ENCODE results near the gene ORC4.

Gene ORC4

GRCh38 chr2:148058641-148059040, 38.1 kb upstream of the ORC4 start:
- H3K27ac ChIP-seq: no peak overlapping the region
- no peak overlapping the region for H2AFZ ChIP-seq (ENCODE audit: low read depth)
- TF ChIP-seq, protein P1, sequence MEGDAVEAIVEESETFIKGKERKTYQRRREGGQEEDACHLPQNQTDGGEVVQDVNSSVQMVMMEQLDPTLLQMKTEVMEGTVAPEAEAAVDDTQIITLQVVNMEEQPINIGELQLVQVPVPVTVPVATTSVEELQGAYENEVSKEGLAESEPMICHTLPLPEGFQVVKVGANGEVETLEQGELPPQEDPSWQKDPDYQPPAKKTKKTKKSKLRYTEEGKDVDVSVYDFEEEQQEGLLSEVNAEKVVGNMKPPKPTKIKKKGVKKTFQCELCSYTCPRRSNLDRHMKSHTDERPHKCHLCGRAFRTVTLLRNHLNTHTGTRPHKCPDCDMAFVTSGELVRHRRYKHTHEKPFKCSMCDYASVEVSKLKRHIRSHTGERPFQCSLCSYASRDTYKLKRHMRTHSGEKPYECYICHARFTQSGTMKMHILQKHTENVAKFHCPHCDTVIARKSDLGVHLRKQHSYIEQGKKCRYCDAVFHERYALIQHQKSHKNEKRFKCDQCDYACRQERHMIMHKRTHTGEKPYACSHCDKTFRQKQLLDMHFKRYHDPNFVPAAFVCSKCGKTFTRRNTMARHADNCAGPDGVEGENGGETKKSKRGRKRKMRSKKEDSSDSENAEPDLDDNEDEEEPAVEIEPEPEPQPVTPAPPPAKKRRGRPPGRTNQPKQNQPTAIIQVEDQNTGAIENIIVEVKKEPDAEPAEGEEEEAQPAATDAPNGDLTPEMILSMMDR (conservative IDR thresholded peaks at IDR 0.05; ENCODE audit: low read depth, low read length): no peak
- H4K20me1 ChIP-seq (ENCODE audit: insufficient read depth): no peaks in the 10 kb centered on the region
- H3K36me3 ChIP-seq (ENCODE audit: insufficient read depth): no peaks in the 10 kb centered on the region
- H3K4me2 ChIP-seq: no peak overlapping the region
- H3K4me3 ChIP-seq (IDR thresholded peaks at IDR 0.05; ENCODE audit: insufficient read depth, low read depth, low read length): no peak overlapping the region
- H3K27me3 ChIP-seq (ENCODE audit: insufficient read depth, low read depth): no peaks in the 10 kb centered on the region
- no peaks in the 10 kb centered on the region for H3K4me1 ChIP-seq (ENCODE audit: low read depth, poor library complexity, severe bottlenecking)
- H3K79me2 ChIP-seq (ENCODE audit: insufficient read depth, low read depth): no peaks in the 10 kb centered on the region
- H3K9ac ChIP-seq: no peak overlapping the region

DNA sequence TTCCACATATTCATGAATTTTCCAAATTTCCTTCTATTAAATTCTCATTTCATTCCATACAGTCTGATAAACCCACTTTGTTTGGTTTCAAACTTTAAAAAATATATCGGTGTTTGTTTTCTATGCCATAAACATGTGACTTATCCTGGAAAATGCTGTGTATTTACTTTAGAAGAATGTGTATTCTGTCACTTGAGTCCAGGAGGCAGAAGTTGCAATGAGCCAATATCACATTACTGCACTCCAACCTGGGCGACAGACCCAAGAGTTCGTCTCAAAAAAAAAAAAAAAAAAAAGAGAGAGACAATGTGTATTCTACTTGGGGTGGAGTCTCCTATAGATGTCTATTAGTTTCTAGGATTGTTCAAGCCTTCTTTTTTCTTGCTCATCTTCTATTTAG, 32.1 kb upstream of the ORC4 start:
- Histone ChIP-seq H3K27me3 (ENCODE audit: insufficient read depth, low read depth) (no peaks in the 10 kb centered on the region), H3K9ac (no peak overlapping the region), H3K4me2 (no peak overlapping the region), H3K4me1 (ENCODE audit: low read depth, poor library complexity, severe bottlenecking) (peaks cover 14% of the 10 kb centered on the region), H3K27ac (no peak overlapping the region), H3K4me3 (IDR thresholded peaks at IDR 0.05; ENCODE audit: insufficient read depth, low read depth, low read length) (no peak overlapping the region), H2AFZ (ENCODE audit: low read depth) (no peak overlapping the region), H3K36me3 (ENCODE audit: insufficient read depth) (no peaks in the 10 kb centered on the region), H3K79me2 (ENCODE audit: insufficient read depth, low read depth) (no peaks in the 10 kb centered on the region), H4K20me1 (ENCODE audit: insufficient read depth) (no peaks in the 10 kb centered on the region)
- TF ChIP-seq, protein P1 (conservative IDR thresholded peaks at IDR 0.05; ENCODE audit: low read depth, low read length): no peak

GRCh38 chr2:148049284-148049683, 28.7 kb upstream of the ORC4 start:
- H3K36me3 ChIP-seq (ENCODE audit: insufficient read depth): no peaks in the 10 kb centered on the region
- H3K9ac ChIP-seq: no peak overlapping the region
- H4K20me1 ChIP-seq (ENCODE audit: insufficient read depth): no peaks in the 10 kb centered on the region
- H3K27me3 ChIP-seq (ENCODE audit: insufficient read depth, low read depth): no peaks in the 10 kb centered on the region
- no peak overlapping the region for H3K4me3 ChIP-seq (IDR thresholded peaks at IDR 0.05; ENCODE audit: insufficient read depth, low read depth, low read length)
- no peak overlapping the region for H3K27ac ChIP-seq
- no peak overlapping the region for H2AFZ ChIP-seq (ENCODE audit: low read depth)
- TF ChIP-seq, protein P1 (conservative IDR thresholded peaks at IDR 0.05; ENCODE audit: low read depth, low read length): no peak
- no peak overlapping the region for H3K4me2 ChIP-seq
- no peaks in the 10 kb centered on the region for H3K79me2 ChIP-seq (ENCODE audit: insufficient read depth, low read depth)
- H3K4me1 ChIP-seq (ENCODE audit: low read depth, poor library complexity, severe bottlenecking): peaks cover 14% of the 10 kb centered on the region

DNA sequence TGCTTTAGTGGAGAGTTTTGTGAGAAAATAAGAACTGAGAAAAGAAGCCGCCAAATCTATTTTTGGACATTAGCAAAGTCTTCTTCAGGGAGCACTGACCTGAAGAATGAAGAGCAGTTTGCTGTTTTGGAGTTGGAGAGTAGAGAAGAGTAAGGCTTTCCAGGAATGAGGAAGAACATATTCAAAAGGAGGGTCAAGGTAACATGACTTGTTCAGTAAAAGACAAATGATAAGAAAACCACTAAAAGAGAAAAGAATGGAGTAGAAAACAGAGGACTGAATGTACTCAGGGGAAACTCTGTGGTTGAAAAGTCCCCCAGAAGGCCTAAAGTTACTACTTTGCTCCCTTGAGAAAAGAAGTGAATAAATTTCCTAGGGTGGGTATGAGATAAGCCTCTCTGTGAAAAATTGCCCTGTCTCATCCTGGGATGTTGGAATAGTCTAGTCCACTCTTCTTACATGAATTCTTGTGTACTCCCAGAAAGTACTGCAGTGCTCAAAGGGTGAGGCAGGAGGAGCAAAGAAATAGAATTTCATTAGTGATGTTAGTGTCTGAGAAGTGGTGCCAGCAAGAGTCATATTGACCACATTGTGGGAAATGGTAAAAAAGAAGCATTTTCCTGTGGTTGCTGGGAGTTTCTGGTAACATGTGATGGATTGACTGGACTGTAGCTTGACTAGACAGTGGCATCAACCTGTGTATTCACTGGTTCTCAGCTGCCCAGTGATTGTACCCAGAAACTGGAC, 28.1 kb upstream of the ORC4 start:
- Histone ChIP-seq H3K4me3 (IDR thresholded peaks at IDR 0.05; ENCODE audit: insufficient read depth, low read depth, low read length) (no peak overlapping the region), H3K4me1 (ENCODE audit: low read depth, poor library complexity, severe bottlenecking) (peaks cover 14% of the 10 kb centered on the region), H2AFZ (ENCODE audit: low read depth) (no peak overlapping the region), H3K27ac (no peak overlapping the region), H3K9ac (no peak overlapping the region), H4K20me1 (ENCODE audit: insufficient read depth) (no peaks in the 10 kb centered on the region), H3K79me2 (ENCODE audit: insufficient read depth, low read depth) (no peaks in the 10 kb centered on the region), H3K4me2 (no peak overlapping the region), H3K27me3 (ENCODE audit: insufficient read depth, low read depth) (no peaks in the 10 kb centered on the region), H3K36me3 (ENCODE audit: insufficient read depth) (no peaks in the 10 kb centered on the region)
- TF ChIP-seq, protein P1 (conservative IDR thresholded peaks at IDR 0.05; ENCODE audit: low read depth, low read length): no peak

Measured in KMS-11 (cell line).